Astrocyte of the spinal cord (primary cell): ENCODE measurements around the gene MCF2L2.

Experiments used
- DNase-seq: peaks from one replicate; pipeline ENCODE4 v3.0.0; 2011; ENCODE audit warnings: low read depth, low spot score
- H3K4me3 ChIP-seq: 2 replicates; pipeline ENCODE4 v1.5.1; 2011; ENCODE audit warnings: low read depth, mild to moderate bottlenecking, low read length, moderate library complexity
- CTCF ChIP-seq: IDR thresholded peaks from 2 replicates; pipeline ENCODE4 v1.5.1; 2012; ENCODE audit warnings: low read depth, mild to moderate bottlenecking, low read length, inconsistent platforms
- in situ Hi-C: cut with HindIII; loops from 2 replicates; pipeline ENCODE4 v1.10.0; 2017; ENCODE audit warnings: low sequenced_read_pairs

Gene MCF2L2

GRCh38 chr3:183210341-183210740 lies 218.1 kb downstream of the MCF2L2 start:
- no peak for TF ChIP-seq CTCF
- no peak for DNase-seq
- in situ Hi-C loops = no loop called here
- no peak overlapping the region for H3K4me3 ChIP-seq

- no peak for DNase-seq
Observed at GRCh38 chr3:183208800-183209199, 219.6 kb downstream of the MCF2L2 start.

GRCh38 chr3:183208260-183208659 lies 220.2 kb downstream of the MCF2L2 start:
- TF ChIP-seq CTCF = no peak
- no peak for DNase-seq
- no peak overlapping the region for H3K4me3 ChIP-seq
- in situ Hi-C loops = no loop called here

More at GRCh38 chr3:183208800-183209199, 219.6 kb downstream of the MCF2L2 start:
- no peak overlapping the region for H3K4me3 ChIP-seq
- in situ Hi-C loops = no loop called here
- no peak for TF ChIP-seq CTCF

GRCh38 chr3:183203670-183204069 lies 224.7 kb downstream of the MCF2L2 start:
- no peak overlapping the region for H3K4me3 ChIP-seq
- in situ Hi-C loops = no loop called here
- no peak for DNase-seq
- TF ChIP-seq CTCF = no peak

- in situ Hi-C loops = no loop called here
- DNase-seq = no peak
- H3K4me3 ChIP-seq = no peak overlapping the region
- TF ChIP-seq CTCF = no peak
Observed at GRCh38 chr3:183202004-183202722, 226.3 kb downstream of the MCF2L2 start.

GRCh38 chr3:183198939-183199338 lies 229.5 kb downstream of the MCF2L2 start:
- no peak overlapping the region for H3K4me3 ChIP-seq
- in situ Hi-C loops = no loop called here
- TF ChIP-seq CTCF = no peak
- DNase-seq = no peak

GRCh38 chr3:183197734-183198133 lies 230.7 kb downstream of the MCF2L2 start:
- no peak overlapping the region for H3K4me3 ChIP-seq
- in situ Hi-C loops = no loop called here
- DNase-seq = no peak
- TF ChIP-seq CTCF = no peak
